GM19351 (cell line): ENCODE data around the gene ACOXL.

Source experiments
- ATAC-seq: cut with Tn5 transposase; IDR thresholded peaks from one replicate; pipeline ENCODE4 v1.9.1; 2021; ENCODE audit warnings: mild to moderate bottlenecking, moderate library complexity; ENCODE audit not compliant: unreplicated experiment

The ACOXL gene

DNA sequence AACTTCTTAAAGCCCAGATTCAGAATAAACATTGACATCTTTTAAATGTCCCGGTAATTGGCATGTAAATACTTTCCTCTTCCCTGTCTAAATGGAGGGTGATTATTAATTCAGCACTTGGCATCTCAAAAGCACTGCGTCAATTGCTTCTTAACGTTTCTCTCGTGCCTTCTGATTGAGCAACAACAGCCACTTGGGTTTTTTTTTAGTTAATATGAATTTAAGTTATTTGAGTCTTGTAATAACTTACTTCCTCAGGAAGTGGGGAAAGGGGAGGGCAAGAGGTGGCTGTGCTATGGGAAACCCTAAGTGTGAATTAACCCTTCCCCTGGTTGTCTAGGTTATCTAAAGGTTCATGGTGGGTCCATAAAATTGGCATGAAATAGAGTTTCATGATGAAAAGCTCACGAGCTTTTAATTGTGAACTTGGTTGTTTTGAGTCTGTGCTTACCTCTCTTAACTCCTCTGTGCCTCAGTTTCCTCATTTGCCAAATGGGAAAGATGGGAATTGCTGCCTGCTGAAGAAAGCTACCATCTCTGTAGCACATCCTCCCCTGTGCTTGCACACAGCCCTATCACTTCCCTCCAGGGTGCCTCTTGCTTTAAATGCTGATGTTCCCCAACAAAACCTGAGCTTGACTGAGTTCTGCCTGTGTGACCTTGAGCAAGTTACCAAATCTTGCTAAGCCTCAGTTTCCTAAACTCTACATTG, 262.0 kb downstream of the ACOXL start:
- ATAC-seq: no peak

DNA sequence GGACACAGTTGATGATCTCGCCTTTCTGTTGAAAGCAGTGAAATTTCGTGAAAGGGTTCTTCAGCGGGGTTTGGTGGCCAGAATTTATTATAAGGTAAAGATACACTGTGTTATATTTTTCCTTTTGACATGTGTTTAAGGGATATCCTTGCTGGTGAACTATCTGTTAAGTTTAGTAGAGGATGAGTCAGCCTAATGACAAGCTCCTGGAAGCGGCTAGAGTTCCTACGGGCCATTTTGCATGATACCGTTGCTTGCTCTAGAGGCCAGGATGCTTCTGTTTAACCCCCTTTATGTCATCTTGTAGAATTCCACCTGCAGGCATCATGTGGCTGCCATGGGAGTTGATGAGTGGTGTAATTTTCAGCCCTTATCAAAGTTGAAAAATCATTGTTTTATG, 263.5 kb downstream of the ACOXL start:
- no peak for ATAC-seq

DNA sequence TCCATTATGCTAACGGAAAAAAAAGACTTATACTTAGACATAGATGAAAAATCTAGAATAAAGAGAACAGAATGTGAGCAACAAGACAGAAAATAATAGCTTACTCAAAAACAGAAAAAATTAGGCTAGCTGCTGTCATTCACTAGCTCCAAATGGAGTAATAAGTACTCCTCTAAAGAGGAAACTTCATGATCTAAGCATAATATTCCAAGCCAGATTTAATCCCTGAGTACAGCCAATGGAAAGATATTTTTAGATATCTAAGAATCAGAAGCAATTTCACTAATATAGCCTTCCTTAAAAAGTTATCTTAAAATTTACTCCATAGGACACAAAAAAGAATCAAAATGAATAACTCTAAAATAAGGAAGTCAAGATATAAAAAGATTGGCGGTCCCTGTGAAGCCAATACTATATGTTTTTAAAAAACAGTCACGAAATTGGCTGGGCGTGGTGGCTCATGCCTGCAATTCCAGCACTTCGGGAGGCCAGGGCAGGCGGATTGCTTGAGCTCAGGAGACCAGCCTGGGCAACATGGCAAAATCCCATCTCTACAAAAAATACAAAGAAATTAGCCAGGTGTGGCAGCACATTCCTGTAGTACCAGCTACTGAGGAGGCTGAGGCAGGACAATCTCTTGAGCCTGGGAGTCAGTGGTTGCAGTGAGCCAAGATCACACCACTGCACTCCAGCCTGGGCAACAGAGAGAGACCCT, 265.1 kb downstream of the ACOXL start:
- no peak for ATAC-seq

DNA sequence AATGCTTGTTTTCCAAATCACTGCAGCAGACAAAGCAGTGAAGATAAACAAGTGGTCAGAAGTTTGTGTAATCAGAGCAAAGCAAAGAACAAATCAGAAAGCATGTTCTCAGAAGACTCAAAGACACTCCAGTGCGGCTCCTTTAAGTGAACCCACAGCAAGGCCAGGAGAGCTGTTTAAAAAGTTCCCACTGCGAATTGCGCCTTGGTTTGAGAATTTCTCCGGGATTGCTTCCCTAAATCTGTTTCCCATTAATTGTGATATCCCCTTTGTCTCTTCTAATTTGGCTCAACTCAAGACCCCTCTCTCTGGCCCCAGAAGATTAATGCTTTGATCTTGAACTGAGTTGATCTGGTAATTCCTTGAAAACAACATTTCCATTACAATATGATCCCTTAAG, 265.9 kb downstream of the ACOXL start:
- ATAC-seq: no peak

DNA sequence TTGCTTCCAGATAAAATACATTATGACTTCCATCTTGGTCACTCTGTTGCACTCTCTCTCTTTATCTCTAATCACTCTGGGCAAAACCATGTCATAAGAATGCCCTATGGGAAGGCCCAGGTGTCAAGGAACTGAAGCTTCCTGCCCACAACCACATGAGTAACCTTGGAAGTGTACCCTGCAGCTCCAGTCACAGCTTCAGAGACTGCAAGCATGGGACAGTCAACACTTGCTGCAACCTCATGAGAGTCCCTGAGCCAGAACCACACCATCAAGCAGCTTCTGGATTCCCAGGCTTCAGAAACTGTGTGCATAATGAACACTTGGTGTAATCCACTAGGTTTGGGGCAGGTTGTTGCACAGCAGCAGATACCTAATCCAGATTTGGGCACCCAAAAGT, 267.3 kb downstream of the ACOXL start:
- ATAC-seq: no peak

DNA sequence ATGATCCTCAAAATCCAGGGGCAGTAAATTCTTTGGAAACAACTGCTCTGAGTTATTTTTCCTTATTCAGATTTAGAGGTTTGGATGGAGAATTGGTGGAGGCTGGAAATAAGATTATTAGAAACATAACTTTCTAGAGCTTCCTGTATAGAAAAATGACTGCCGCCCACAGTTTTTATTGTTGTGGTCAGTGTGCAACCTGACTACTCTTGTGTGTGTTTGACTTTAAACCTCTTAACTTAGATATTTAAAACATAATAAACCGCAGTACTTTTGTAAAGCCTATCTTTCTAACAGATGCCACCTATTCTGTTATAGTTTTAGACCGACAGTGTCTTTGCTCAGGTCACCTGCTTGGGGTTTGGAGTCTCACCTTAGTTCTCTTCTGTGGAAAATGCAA, 272.9 kb downstream of the ACOXL start:
- ATAC-seq: no peak

DNA sequence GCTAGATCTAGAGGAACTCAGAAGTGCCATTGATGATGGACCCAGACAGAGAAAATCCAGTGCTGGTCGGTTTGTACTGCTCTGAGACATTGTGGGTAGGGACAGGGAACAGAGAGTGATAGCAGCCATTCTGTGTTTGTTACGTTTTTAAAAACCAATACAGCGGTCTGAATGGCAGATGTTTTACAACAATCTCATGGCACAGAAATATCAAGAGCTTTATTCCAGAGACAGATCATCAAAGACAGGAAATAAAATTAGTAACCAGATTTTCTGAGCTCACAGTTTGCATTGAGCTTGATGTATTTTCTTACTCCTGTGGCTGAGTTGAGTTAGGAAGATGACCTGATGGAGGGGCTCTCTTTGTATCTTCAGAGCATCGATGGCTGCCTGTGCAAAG, 273.4 kb downstream of the ACOXL start:
- no peak for ATAC-seq

DNA sequence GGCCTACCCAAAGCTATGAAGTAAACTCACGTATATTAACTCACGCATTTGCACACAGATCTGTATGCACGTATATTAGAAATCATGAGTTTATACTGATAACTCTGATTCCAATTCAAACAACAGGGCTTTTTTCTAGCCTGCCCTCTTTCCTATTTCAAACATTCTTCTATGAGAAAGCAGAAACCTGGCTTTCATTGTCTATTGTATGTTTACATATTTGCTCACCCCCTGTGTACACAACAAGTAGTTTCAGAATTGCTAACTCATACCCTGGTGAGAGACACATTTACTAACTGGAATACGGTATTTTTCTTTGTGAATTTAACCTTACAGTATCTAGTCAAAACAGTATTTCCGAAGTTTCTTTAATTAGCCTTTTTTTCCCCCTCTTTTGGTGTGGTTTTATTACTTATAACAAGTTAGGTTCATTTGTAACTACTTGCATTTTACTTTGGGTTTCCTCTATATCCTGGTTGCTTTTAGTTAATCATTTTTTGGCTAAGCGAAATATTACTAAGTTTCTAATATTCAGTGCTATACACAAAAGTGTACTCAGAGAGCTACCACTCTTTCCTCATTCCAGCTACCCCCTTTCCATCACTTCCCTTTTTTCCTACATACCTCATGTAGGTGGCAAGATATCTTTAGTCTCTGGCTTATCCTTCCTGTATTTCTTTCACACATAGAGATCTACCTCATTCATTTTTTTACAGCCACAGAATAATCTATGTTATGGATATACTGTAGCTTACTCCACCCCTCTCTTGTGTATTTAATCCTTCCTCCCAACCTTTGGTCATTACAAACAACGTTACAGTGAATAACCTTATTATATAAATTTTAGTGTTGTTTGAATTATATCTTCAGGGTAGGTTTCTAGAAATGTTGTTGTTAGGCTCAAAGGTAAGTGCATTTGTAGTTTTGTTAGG, 275.6 kb downstream of the ACOXL start:
- ATAC-seq: no peak

DNA sequence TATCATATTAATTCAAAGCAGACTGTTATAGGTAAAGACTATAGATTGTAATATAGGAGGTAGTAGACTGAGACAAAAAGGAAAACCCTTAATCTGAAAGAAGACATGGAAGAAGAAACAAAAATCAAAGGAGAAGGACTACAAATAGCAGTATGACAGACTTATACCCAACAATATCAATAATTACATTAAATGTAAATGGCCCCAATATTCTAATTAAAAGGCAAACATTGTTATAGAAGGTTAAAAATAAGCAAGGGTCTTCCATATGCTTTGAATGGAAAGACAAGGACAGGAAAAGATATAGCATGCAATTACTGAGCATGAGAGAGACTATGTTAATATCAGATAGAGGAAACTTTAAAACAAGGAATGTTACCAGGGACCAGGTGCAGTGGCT, 278.8 kb downstream of the ACOXL start:
- ATAC-seq: no peak

DNA sequence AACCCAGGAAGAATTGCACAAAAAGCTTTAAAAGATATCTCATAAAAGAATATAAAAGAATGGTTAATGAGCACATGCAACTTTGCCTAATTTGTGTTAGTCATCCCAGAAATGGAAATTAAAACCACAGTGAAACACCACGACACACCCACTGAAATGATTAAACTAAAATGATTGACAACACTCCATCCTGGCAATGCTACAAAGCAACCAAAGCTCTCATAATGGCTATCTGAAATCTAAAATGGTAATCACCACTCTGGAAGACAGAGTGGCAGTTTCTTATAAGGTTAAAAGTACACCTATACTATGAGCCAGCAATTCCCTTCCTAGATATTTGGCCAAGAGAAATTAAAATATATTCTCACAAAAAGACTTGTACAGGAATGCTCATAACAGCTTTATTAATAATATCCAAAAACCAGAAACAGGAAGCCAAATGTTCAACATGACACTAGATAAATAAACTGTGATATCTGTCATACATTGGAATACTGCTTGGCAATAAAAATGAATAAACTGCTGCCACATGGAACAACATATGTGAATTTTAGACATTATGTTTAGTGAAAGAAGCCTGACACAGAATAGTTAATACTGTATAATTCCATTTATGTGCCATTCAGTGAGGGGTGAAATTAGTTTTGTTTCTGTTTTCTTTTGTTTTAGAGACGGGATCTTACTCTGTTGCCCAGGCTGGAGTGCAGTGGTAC, 283.1 kb downstream of the ACOXL start:
- ATAC-seq: no peak

DNA sequence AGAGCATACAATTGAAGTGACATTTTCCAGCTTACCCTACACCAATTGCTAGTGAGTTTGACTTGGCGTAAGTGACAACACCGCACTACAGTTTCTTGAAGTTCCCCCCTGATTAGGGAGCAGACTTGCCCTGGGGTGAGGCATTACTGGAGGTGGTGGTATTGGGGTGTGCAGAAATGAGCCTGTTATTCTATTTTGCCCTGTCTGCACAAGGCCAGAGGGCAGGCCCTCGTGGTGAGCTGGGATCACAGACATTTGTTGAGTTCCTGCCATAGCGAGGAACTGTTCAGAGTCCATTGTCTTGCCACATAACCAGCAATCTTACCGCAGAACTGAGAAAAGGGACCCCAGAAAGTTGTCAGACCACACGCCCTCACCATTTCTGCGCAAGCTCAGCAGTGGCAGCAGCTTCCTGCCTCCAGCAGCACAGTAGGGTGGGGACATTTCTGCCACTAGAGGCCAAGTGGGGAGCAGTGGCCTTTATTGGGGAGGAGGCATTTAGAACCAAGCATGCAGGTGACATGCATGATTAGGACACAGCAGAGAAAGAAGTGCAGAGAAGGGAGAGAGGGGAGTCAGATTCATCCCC, 284.8 kb downstream of the ACOXL start:
- no peak for ATAC-seq

DNA sequence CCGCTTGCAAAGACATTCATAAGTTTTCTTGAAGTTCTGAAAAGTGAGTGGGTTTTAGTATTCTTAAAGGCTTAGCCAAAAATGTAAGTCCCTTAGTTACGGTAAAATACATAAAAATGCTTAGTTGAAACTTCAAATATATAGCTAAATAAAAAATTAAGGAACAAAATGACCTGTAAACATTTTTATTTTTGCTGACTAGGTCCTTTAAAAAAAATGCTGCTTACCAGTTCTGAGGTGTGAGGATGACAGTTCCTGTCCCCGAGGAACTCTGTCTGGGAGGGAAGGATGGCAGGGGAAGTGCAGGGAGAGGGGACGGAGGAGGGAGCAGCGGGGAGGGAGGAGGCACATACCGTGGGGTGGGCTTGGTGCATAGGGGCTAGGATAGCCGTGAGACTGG, 285.5 kb downstream of the ACOXL start:
- no peak for ATAC-seq

DNA sequence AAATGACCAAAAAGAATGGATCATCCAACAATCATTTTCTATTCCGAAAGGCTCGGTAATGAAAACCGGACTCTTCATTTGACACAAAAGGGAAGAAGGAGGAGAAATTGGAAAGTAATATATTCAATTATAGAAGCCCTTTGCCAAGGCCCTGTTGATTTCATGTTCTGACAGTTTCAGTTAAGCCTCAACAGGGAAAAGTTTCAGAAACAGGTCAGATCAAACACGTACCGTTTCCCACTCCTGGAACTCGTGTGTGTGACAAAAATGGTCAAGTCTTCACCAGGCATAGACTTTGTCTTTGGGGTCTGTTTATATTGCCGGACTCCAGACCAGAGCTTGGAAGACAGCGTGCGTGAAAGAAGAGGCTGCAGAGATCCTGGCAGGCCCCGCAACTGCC, 287.0 kb downstream of the ACOXL start:
- no peak for ATAC-seq

DNA sequence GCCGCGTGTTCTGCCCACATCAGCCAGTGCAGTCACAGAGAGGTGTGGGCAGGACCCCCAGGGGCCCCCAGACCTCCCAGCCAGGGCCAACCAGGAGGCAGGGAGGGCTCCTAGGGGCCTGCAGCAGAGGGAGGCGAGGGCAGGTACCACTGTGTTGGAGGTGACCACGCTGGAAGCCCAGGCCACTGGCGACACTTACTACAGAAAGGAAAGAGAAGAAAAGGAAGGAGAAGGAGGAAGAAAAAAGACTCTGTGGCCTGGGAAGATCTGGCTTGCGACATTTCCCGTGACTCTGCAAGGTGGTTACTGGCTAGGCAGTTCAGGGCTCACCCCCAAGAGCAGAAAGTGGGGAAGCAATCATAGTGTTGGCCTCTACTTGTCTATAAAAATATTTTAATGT, 290.3 kb downstream of the ACOXL start:
- ATAC-seq: no peak

DNA sequence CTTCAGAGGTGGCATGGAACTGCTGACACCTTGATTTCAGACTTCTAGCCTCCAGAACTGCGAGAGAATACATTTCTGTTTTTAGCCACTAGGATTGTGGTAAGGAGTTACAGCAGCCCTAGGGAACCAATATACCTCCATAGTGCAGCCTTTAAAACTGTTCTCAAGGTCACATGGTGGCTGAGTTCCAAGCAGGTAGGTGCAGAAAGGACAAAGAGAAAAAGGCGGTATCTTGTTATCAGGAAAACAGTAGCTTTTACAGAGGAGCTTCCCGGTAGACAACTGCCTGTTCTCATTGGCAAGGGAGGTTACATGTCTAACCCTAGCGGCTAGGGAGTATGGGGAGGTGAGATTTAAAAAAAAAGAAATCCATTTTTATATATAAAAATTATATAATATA, 292.1 kb downstream of the ACOXL start:
- ATAC-seq: no peak

DNA sequence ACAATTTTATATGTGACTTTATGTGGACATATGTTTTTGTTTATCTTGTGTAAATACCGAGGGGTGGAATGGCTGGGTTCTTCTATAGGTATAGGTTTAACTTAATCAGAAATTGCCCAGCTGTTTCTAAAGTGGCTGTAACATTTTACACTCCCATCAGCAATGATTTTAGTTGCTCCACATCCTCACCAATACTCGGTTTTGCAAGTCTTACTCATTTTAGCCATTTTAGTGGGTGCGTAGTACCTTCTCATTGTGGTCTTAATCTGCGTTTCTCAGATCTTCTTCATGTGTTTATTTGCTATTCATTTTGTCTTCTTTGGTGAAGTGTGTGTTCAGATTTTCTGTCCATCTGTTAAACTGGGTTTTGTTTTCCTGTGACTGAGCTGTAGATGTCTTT, 292.9 kb downstream of the ACOXL start:
- no peak for ATAC-seq

DNA sequence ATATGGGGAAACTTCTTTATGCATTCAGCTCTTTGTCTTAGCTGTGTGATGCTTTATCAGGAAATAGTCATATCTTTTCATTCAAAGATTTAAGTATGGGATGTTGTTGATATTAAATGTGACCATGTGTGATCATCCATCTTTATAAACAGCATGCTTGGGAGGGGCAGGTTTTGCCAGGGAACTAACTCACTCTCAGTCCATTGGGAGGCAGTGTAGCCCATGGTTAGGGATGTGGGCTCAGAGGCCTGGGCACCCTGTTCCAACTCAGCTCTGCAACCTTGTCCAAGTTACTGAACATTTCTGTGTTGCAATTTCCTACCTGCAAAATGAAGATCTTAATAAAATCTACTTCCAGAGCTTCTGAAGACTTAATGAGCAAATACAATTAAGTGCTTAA, 296.3 kb downstream of the ACOXL start:
- no peak for ATAC-seq

DNA sequence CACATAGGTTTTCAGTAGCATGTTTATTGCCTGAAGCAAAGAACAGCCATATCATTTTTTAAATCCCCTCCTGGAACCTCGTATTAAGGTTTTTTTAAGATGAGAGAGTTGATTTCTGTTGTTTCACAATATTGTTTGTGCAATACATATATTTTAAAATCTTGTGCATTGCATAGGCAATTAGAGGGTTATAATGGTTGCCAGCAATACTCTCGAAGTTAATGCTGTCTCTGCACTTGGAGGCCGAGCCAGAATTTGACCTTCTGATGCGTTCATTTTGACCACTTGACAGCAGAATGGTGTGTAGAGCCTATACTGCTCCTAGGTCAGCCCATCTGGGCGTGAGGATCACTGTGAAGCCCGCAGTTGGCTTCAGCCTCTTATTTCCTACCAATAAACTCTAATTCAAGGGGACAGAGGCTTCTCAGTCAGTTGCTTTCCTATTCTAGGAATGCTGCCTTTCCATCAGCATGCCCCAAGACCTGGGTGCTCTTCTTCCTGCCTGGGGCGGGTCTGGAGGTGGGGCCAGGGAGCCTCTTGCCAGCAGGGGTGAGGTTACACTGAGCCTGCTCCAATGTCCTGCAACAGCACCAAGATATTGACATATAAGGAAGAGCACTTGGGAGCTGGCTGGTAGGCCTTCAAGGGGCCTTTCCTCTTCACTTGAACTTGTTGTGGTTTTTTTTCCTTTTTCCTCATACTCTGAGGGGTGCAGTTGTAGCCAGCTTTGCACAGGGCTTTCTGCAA, 297.0 kb downstream of the ACOXL start:
- no peak for ATAC-seq

DNA sequence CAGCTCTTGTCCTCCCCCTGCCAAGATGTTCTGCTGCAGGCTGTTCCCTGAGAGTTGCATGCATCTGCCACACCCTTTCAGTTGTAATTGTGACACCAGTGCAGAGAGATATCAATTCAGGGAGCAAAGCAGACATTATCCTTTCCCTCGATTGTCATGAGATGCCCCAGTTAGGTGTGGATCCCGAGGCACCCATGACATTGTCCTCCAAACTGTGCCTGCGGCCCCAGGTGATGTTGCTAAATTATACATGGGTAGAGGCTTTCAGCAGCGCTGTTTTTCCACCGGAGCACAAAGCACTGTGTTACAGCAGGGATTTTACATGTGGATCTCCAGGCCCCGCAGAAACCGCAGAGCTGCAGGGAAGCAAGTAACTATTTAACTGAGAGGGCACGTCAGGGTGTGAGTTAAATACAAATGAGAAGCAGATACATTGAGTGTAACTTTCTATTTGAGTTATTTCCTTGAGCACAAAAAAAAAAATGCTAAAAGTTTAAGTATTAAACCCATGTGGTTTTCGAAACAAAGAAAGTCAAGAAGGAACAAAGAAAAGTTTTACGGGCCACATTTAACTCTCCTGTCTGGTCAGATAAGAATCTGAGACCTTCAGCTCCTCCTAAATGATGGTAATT, 298.0 kb downstream of the ACOXL start:
- ATAC-seq: no peak

DNA sequence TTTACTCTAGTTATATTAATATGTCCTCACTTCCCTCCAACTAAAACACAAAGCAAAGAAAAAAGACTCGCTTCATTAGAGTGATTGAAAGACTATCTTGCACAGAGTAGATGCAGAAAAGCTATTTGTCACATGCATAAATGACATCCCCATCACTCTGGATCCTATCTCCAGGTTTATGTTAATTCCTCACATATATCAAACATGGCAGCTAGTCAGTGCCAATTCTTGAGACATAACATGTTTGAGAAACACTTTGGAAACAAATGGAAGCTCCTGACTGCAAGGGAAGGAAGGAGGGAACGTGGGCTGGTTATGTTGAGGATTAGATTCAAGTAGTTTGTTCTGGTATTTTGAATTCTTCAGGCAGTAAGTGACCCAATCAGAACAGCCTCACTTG, 298.6 kb downstream of the ACOXL start:
- no peak for ATAC-seq
